Adrenal gland (tissue), 5 donors: ENCODE data around the gene ZCCHC14.

Experiments
- CTCF ChIP-seq, 6 experiments: fragments of 450-650 bp in 4 of 6; fragments of 200-600 bp in 2 of 6; sonication (generic) in 1 of 6; IDR thresholded peaks; 1 replicate in 5 of 6; 2 replicates in 1 of 6; pipeline versions ENCODE4 v1.5.1 to v1.8.0; 2016 to 2021; ENCODE audit warnings: antibody characterized with exemption in 6 of 6, mild to moderate bottlenecking in 2 of 6, moderate library complexity in 1 of 6
- POLR2A ChIP-seq, 2 donors: fragments of 450-650 bp; IDR thresholded peaks; one replicate each; pipeline ENCODE4 v1.6.1; 2017; ENCODE audit warnings: antibody characterized with exemption in 2 of 2, mild to moderate bottlenecking in 2 of 2, moderate library complexity in 1 of 2
- donor health status: DM: no; HTN: no; CAD: no.

DNA sequence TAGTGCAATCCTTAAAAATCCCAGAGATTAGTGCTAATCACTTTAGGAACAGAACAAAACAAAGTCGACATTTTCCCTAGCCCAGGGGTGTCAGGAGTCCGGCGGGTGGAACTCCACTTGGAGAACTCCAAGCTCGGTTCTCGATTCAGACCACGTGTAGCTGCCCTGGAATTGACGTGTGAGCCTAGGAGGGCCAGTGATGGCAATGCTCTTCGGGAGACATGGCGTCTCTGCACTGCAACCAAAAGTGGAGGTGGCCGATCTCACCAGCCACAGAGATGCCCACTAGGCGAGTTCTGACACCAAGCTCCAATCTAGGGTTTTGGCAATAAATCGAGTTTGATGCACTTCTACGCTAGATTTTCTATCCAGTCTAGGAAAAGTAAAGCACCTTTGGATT is 83.0 kb downstream of the ZCCHC14 start:
- no peak for TF ChIP-seq CTCF (IDR thresholded peaks at IDR 0.05)
- TF ChIP-seq POLR2A (IDR thresholded peaks at IDR 0.05) = no peak
